Measurements from ENCODE around the gene TMEM186.
"Not testable (repeated sequence)": the region's sequence is repeated elsewhere in the genome, so short reads cannot be mapped to it uniquely, and the experiment has no call there.

Gene TMEM186

DNA sequence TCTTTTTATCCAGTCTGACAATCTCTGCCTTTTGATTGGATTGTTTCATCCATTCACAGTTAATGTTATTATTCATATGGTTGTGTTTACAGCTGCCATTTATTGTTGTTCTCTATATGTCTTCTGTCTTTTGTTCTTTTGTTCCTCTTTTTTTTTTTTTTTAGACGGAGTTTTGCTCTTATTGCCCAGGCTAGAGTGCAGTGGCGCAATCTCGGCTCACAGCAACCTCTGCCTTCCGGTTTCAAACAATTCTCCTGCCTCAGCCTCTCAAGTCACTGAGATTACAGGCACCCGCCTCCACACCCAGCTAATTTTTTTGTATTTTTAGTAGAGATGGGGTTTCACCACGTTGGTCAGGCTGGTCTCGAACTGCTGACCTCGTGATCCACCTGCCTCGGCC is 48.5 kb downstream of the TMEM186 start:
- not testable (repeated sequence) for H3K4me1 ChIP-seq (ENCODE audit: control insufficient read depth in 1 of 2, insufficient read depth in 2 of 2, low read length in 2 of 2); H3K27me3 ChIP-seq (ENCODE audit: low read depth, low read length); H3K9me3 ChIP-seq (ENCODE audit: control insufficient read depth in 1 of 2, low read length in 2 of 2); H3K4me3 ChIP-seq (ENCODE audit: low read depth in 1 of 2, low read length in 2 of 2); H3K27ac ChIP-seq (ENCODE audit: low read length); H3K36me3 ChIP-seq (ENCODE audit: control insufficient read depth in 1 of 2, insufficient read depth in 2 of 2, low read length in 2 of 2)
